ENCODE measurements around the gene TBC1D5.

Gene TBC1D5

DNA sequence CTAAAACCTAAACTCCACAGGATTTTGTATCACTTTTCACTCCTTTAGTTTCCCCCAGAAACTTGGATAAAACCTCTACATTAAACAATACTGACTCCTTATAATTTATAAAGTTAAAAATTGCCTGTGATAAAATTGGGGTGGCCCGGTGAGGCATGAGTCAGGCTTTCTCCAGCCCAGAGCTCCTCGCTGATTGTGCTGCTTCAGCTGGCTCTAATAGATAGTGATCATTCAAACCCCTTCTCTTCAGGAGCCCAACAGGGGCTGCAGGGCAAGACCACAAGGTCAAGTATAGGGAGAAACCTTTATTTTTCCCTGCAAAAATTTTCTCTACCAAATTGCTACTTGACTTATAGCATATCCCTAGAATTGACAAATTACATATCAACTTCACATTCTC is 549.4 kb downstream of the TBC1D5 start:
- Histone ChIP-seq H3K36me3 (ENCODE audit: control insufficient read depth, low read length) (no peaks in the 10 kb centered on the region), H3F3A (ENCODE audit: control insufficient read depth, insufficient read depth) (no peaks in the 10 kb centered on the region), H4K20me1 (ENCODE audit: control insufficient read depth, insufficient read depth, low read depth, low read length) (no peaks in the 10 kb centered on the region), H3K79me2 (ENCODE audit: control insufficient read depth, low read length) (no peaks in the 10 kb centered on the region), H3K9me2 (replicated peaks; ENCODE audit: control insufficient read depth, low read length) (no peaks in the 10 kb centered on the region), H3K4me1 (ENCODE audit: control insufficient read depth, low read length) (peaks cover 56% of the 10 kb centered on the region), H3K4me2 (ENCODE audit: low read length) (no peak overlapping the region), H3K9me3 (ENCODE audit: control insufficient read depth, insufficient read depth, low read length) (no peaks in the 10 kb centered on the region), H3K4me3 (ENCODE audit: low read length) (no peak overlapping the region), H3K27me3 (ENCODE audit: control insufficient read depth, low read length) (no peaks in the 10 kb centered on the region), H3K27ac (ENCODE audit: low read depth, low read length) (no peak overlapping the region)
- TF ChIP-seq EZH2phosphoT487 (IDR thresholded peaks at IDR 0.05; ENCODE audit: borderline replicate concordance, low read length) (no peak), CTCF (IDR thresholded peaks at IDR 0.05; ENCODE audit: low read depth, low read length, poor library complexity, severe bottlenecking) (no peak)

DNA sequence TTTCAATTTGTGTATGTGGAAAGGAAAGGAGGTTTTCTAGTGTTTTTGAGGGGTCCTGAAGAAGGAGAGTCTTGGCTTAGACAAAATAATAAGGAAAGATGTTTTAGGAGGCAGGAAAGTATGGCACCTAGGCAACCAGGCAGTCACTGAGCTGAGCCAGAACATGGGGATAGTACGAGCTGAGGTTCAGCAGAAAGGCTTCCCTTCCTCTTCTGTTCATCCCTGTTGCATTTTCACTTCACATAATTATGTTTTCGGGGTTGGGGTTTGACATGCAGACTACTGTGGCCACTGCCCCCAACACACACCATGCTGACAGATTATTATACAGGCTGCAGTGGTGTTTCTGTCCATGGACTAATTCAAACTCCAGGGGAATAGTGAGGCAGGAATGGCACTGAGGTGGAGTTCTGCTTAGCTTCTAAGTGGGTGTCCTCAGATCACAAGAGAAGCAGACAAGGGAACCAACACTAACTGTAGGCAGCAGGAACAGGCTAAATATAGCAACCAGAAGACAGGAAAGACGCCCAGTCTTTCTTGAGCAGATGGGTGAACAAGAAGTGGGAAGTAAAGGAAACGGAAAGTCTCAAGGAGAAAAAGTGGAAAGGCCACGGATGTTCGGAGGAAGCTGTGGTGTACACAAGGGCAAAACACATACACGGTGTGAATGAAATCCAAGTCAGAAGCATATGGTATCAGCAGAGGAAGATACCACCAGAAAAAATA is 551.9 kb downstream of the TBC1D5 start:
- H3K4me2 ChIP-seq (ENCODE audit: low read length): no peak overlapping the region

GRCh38 chr3:17188378-17188777 is 554.1 kb downstream of the TBC1D5 start:
- Histone ChIP-seq H3K4me3 (ENCODE audit: low read length) (no peak overlapping the region), H3F3A (ENCODE audit: control insufficient read depth, insufficient read depth) (no peaks in the 10 kb centered on the region), H3K4me1 (ENCODE audit: control insufficient read depth, low read length) (peaks cover 22% of the 10 kb centered on the region), H3K9me3 (ENCODE audit: control insufficient read depth, insufficient read depth, low read length) (no peaks in the 10 kb centered on the region), H3K79me2 (ENCODE audit: control insufficient read depth, low read length) (no peaks in the 10 kb centered on the region), H3K36me3 (ENCODE audit: control insufficient read depth, low read length) (0 out of 2 replicates have a peak, but pooled peaks cover 3% of the 10 kb centered on the region), H3K27ac (ENCODE audit: low read depth, low read length) (no peak overlapping the region), H3K9me2 (replicated peaks; ENCODE audit: control insufficient read depth, low read length) (no peaks in the 10 kb centered on the region), H3K4me2 (ENCODE audit: low read length) (no peak overlapping the region), H3K27me3 (ENCODE audit: control insufficient read depth, low read length) (no peaks in the 10 kb centered on the region), H4K20me1 (ENCODE audit: control insufficient read depth, insufficient read depth, low read depth, low read length) (no peaks in the 10 kb centered on the region)
- no peak for TF ChIP-seq EZH2phosphoT487 (IDR thresholded peaks at IDR 0.05; ENCODE audit: borderline replicate concordance, low read length)
- no peak for TF ChIP-seq CTCF (IDR thresholded peaks at IDR 0.05; ENCODE audit: low read depth, low read length, poor library complexity, severe bottlenecking)

More for the DNA sequence above, 551.9 kb downstream of the TBC1D5 start:
- Histone ChIP-seq H3K36me3 (ENCODE audit: control insufficient read depth, low read length) (no peaks in the 10 kb centered on the region), H3K79me2 (ENCODE audit: control insufficient read depth, low read length) (no peaks in the 10 kb centered on the region), H3K27ac (ENCODE audit: low read depth, low read length) (no peak overlapping the region), H3K9me2 (replicated peaks; ENCODE audit: control insufficient read depth, low read length) (no peaks in the 10 kb centered on the region), H4K20me1 (ENCODE audit: control insufficient read depth, insufficient read depth, low read depth, low read length) (no peaks in the 10 kb centered on the region), H3K27me3 (ENCODE audit: control insufficient read depth, low read length) (no peaks in the 10 kb centered on the region), H3K4me3 (ENCODE audit: low read length) (no peak overlapping the region), H3K4me1 (ENCODE audit: control insufficient read depth, low read length) (peaks cover 42% of the 10 kb centered on the region), H3K9me3 (ENCODE audit: control insufficient read depth, insufficient read depth, low read length) (no peaks in the 10 kb centered on the region), H3F3A (ENCODE audit: control insufficient read depth, insufficient read depth) (no peaks in the 10 kb centered on the region)
- TF ChIP-seq CTCF (IDR thresholded peaks at IDR 0.05; ENCODE audit: low read depth, low read length, poor library complexity, severe bottlenecking) (no peak), EZH2phosphoT487 (IDR thresholded peaks at IDR 0.05; ENCODE audit: borderline replicate concordance, low read length) (no peak)
